Naive thymus-derived CD4-positive, alpha-beta T cell (primary cell): ENCODE measurements around the gene NR4A2. TPM values are rescaled to one million over a fixed set of nuclear protein-coding genes. Genes with fewer than 3 reads are reported as not detected.
A peak's percentile ranks its signal among the peaks of the same experiment; 100 is the strongest.

ENCODE experiments used
- ATAC-seq: fragments of 150-1000 bp; cut with Tn5 transposase; 2 replicates; pipeline ENCODE4 v1.10.0; 2021; ENCODE audit warnings: mild to moderate bottlenecking, moderate library complexity
- CTCF ChIA-PET: fragments of 350-600 bp; sonication (Branson Sonifier 250); formaldehyde crosslinking; loops from one replicate; lab custom pipeline; 2021; ENCODE audit warnings: antibody characterized with exemption; lab: Charles Lee
- POLR2A ChIA-PET: fragments of 350-600 bp; sonication (Branson Sonifier 250); formaldehyde crosslinking; loops from one replicate; lab custom pipeline; 2021; ENCODE audit warnings: antibody characterized with exemption, inconsistent platforms; lab: Charles Lee
- DNase-seq, 9 donors: peaks; one replicate each; pipeline versions ENCODE4 v3.0.0 to v3.0.0-alpha.2; 2020 to 2022; ENCODE audit warnings: mixed read lengths in 1 of 9
- H3K27ac ChIP-seq: one replicate; pipeline ENCODE4 v1.7.0; 2013; ENCODE audit warnings: mild to moderate bottlenecking, low read depth, low read length, moderate library complexity
- H3K27me3 ChIP-seq, 2 donors: one replicate each; pipeline ENCODE4 v1.7.0; 2013; ENCODE audit warnings: low read length in 2 of 2, mild to moderate bottlenecking in 2 of 2, moderate library complexity in 2 of 2; ENCODE audit not compliant: control insufficient read depth in 2 of 2, insufficient read depth in 2 of 2
- H3K36me3 ChIP-seq, 3 experiments: 1 replicate in 2 of 3; 2 replicates in 1 of 3; pipeline ENCODE4 v1.7.0; 2013; ENCODE audit warnings: low read length in 3 of 3, mild to moderate bottlenecking in 3 of 3, moderate library complexity in 1 of 3; ENCODE audit not compliant: insufficient read depth in 3 of 3, control insufficient read depth in 2 of 3
- H3K4me1 ChIP-seq, 2 donors: one replicate each; pipeline ENCODE4 v1.7.0; 2013; ENCODE audit warnings: low read length in 2 of 2, mild to moderate bottlenecking in 2 of 2, moderate library complexity in 1 of 2; ENCODE audit not compliant: control insufficient read depth in 2 of 2, insufficient read depth in 2 of 2
- H3K4me3 ChIP-seq: 2 replicates; pipeline ENCODE4 v1.7.0; 2013; ENCODE audit warnings: mild to moderate bottlenecking, low read length
- H3K9me3 ChIP-seq, 3 experiments: 1 replicate in 2 of 3; 2 replicates in 1 of 3; pipeline ENCODE4 v1.7.0; 2013; ENCODE audit warnings: low read length in 3 of 3; ENCODE audit not compliant: control insufficient read depth in 2 of 3
- H3K27ac Mint-ChIP-seq, 9 donors: one replicate each; pipeline ENCODE4 v1.8.0; 2020 to 2022; ENCODE audit warnings: mixed read lengths in 9 of 9, mild to moderate bottlenecking in 8 of 9, moderate library complexity in 5 of 9, inconsistent platforms in 2 of 9
- H3K27me3 Mint-ChIP-seq, 5 donors: one replicate each; pipeline ENCODE4 v1.8.0; 2021 to 2022; ENCODE audit warnings: mixed read lengths in 5 of 5, mild to moderate bottlenecking in 1 of 5
- H3K36me3 Mint-ChIP-seq, 5 donors: one replicate each; pipeline ENCODE4 v1.8.0; 2020 to 2022; ENCODE audit warnings: mixed read lengths in 5 of 5, mild to moderate bottlenecking in 3 of 5, inconsistent platforms in 1 of 5
- H3K4me1 Mint-ChIP-seq, 7 donors: one replicate each; pipeline ENCODE4 v1.8.0; 2020 to 2022; ENCODE audit warnings: mixed read lengths in 7 of 7, mild to moderate bottlenecking in 3 of 7, inconsistent platforms in 1 of 7
- H3K4me3 Mint-ChIP-seq, 10 donors: one replicate each; pipeline ENCODE4 v1.8.0; 2020 to 2022; ENCODE audit warnings: mild to moderate bottlenecking in 10 of 10, mixed read lengths in 10 of 10, moderate library complexity in 6 of 10, inconsistent platforms in 2 of 10
- H3K9me3 Mint-ChIP-seq, 11 donors: one replicate each; pipeline ENCODE4 v1.8.0; 2020 to 2022; ENCODE audit warnings: mixed read lengths in 11 of 11, mild to moderate bottlenecking in 4 of 11, inconsistent platforms in 1 of 11, moderate library complexity in 1 of 11
- intact Hi-C, 2 donors: fragments of 100-400 bp; cut with micrococcal nuclease; formaldehyde crosslinking; loops; one replicate each; pipeline ENCODE4 v1.15.1; 2023
- polyA plus RNA-seq, 2 donors: library from polyadenylated mRNA; unstranded; fragments of 300-500 nt; fragmentation: Illumina TruSeq; gene quantifications; one replicate each; pipeline ENCODE4 v1.2.3, GENCODE V29; 2021
- total RNA-seq, 6 experiments: library from RNA in 5 of 6; stranded (reverse) in 5 of 6; gene quantifications; 1 replicate in 5 of 6; 2 replicates in 1 of 6; pipeline ENCODE4 v1.2.3 and lab custom pipeline; 2021 to 2026

The NR4A2 gene
- total and polyA plus RNA-seq, 7 experiments from 2014 or later: 2.2 to 252 (median 3.2) TPM

GRCh38 chr2:156325688-156326525 is 6.6 kb downstream of the NR4A2 start:
- H3K27ac Mint-ChIP-seq: peak overlapping the region in 1 of 9 donors; percentile 68
- CTCF ChIA-PET: interaction anchor here (1.7 kb wide), 1 partner anchor 9 kb away, joined by 5 read pairs; no protein-coding TSS in a partner anchor
- Histone ChIP-seq H3K27ac (no peak overlapping the region), H3K4me1 (peaks cover 13 to 20% of the 10 kb centered on the region in 2 donors), H3K4me3 (no peak overlapping the region), H3K27me3 (peaks cover 5 to 15% of the 10 kb centered on the region in 2 donors), H3K9me3 (no peaks in the 10 kb centered on the region), H3K36me3 (no peaks in the 10 kb centered on the region)
- peaks cover 30 to 48% (median 37%) of the 10 kb centered on the region in 7 donors for H3K4me1 Mint-ChIP-seq
- peaks cover 0 to 2% (median 0%) of the 10 kb centered on the region in 11 donors for H3K9me3 Mint-ChIP-seq
- intact Hi-C loops: no loop called here
- peaks cover 4 to 27% (median 10%) of the 10 kb centered on the region in 5 donors for H3K36me3 Mint-ChIP-seq
- POLR2A ChIA-PET: interaction anchor here (1.2 kb wide), 1 partner anchor 9 kb away, joined by 3 read pairs; no protein-coding TSS in a partner anchor
- no peak for DNase-seq
- peak overlapping the region in 1 of 10 donors; percentile 8 for H3K4me3 Mint-ChIP-seq
- H3K27me3 Mint-ChIP-seq: peaks cover 49 to 71% (median 58%) of the 10 kb centered on the region in 5 donors
- no peak for ATAC-seq

GRCh38 chr2:156323754-156324153 is 8.8 kb downstream of the NR4A2 start:
- H3K9me3 Mint-ChIP-seq: peaks cover 0 to 2% (median 0%) of the 10 kb centered on the region in 11 donors
- ChIA-PET POLR2A (no interaction called here), CTCF (no interaction called here)
- H3K27ac Mint-ChIP-seq: peak overlapping the region in 1 of 9 donors; percentile 33
- H3K4me1 Mint-ChIP-seq: peaks cover 26 to 48% (median 36%) of the 10 kb centered on the region in 7 donors
- Histone ChIP-seq H3K27me3 (peaks cover 5 to 19% of the 10 kb centered on the region in 2 donors), H3K36me3 (no peaks in the 10 kb centered on the region), H3K4me1 (peaks cover 24 to 25% of the 10 kb centered on the region in 2 donors), H3K27ac (no peak overlapping the region), H3K9me3 (no peaks in the 10 kb centered on the region), H3K4me3 (no peak overlapping the region)
- ATAC-seq (no peak), DNase-seq (no peak)
- peak overlapping the region in 1 of 10 donors; percentile 75 for H3K4me3 Mint-ChIP-seq
- peaks cover 63 to 78% (median 65%) of the 10 kb centered on the region in 5 donors for H3K27me3 Mint-ChIP-seq
- H3K36me3 Mint-ChIP-seq: peaks cover 4 to 20% (median 10%) of the 10 kb centered on the region in 5 donors
- intact Hi-C loops: no loop called here

GRCh38 chr2:156322686-156323231 is 9.8 kb downstream of the NR4A2 start:
- H3K4me3 ChIP-seq: peak overlapping the region; percentile 35
- Mint-ChIP-seq H3K4me3 (peak overlapping the region; percentile 55 to 89 (median 77)), H3K9me3 (peaks cover 0 to 2% (median 0%) of the 10 kb centered on the region in 11 donors), H3K36me3 (peaks cover 0 to 20% (median 4%) of the 10 kb centered on the region in 5 donors), H3K27ac (peak overlapping the region in 2 of 9 donors; percentile 33 to 52), H3K27me3 (peaks cover 66 to 84% (median 72%) of the 10 kb centered on the region in 5 donors), H3K4me1 (peaks cover 24 to 46% (median 36%) of the 10 kb centered on the region in 7 donors)
- ChIA-PET CTCF (no interaction called here), POLR2A (no interaction called here)
- peaks cover 5 to 19% of the 10 kb centered on the region in 2 donors for H3K27me3 ChIP-seq
- H3K4me1 ChIP-seq: peaks cover 24 to 25% of the 10 kb centered on the region in 2 donors
- DNase-seq (peak in 1 of 9 donors; percentile 25), ATAC-seq (no peak)
- intact Hi-C loops: loop anchor here in 1 of 2 donors (1.0 kb wide), 1 partner anchor 10 kb away; the partner anchor contains the start of gene NR4A2
- H3K27ac ChIP-seq: no peak overlapping the region
- H3K9me3 ChIP-seq: no peaks in the 10 kb centered on the region
- H3K36me3 ChIP-seq: no peaks in the 10 kb centered on the region

GRCh38 chr2:156322051-156322685 is 10.4 kb downstream of the NR4A2 start:
- Mint-ChIP-seq H3K36me3 (peaks cover 0 to 20% (median 4%) of the 10 kb centered on the region in 5 donors), H3K9me3 (peaks cover 0 to 2% (median 0%) of the 10 kb centered on the region in 11 donors), H3K4me1 (peaks cover 24 to 46% (median 36%) of the 10 kb centered on the region in 7 donors), H3K27ac (peak overlapping the region in 3 of 9 donors; percentile 29 to 89 (median 52)), H3K27me3 (peaks cover 72 to 86% (median 76%) of the 10 kb centered on the region in 5 donors), H3K4me3 (peak overlapping the region; percentile 55 to 89 (median 78))
- no peaks in the 10 kb centered on the region for H3K9me3 ChIP-seq
- H3K27ac ChIP-seq: no peak overlapping the region
- peak overlapping the region; percentile 35 for H3K4me3 ChIP-seq
- ChIA-PET POLR2A (no interaction called here), CTCF (no interaction called here)
- peak; percentile 33 for ATAC-seq
- peak in 2 of 9 donors; percentile 16 to 24 for DNase-seq
- no peaks in the 10 kb centered on the region for H3K36me3 ChIP-seq
- H3K27me3 ChIP-seq: peaks cover 5 to 19% of the 10 kb centered on the region in 2 donors
- H3K4me1 ChIP-seq: peaks cover 24 to 25% of the 10 kb centered on the region in 2 donors
- intact Hi-C loops: loop anchor here in 1 of 2 donors (1.0 kb wide), 1 partner anchor 10 kb away; the partner anchor contains the start of gene NR4A2

- peaks cover 75 to 87% (median 77%) of the 10 kb centered on the region in 5 donors for H3K27me3 Mint-ChIP-seq
- H3K27me3 ChIP-seq: peaks cover 5 to 19% of the 10 kb centered on the region in 2 donors
- peaks cover 0 to 2% (median 0%) of the 10 kb centered on the region in 11 donors for H3K9me3 Mint-ChIP-seq
- peaks cover 24 to 25% of the 10 kb centered on the region in 2 donors for H3K4me1 ChIP-seq
- H3K27ac ChIP-seq: no peak overlapping the region
- CTCF ChIA-PET: no interaction called here
- intact Hi-C loops: loop anchor here in 1 of 2 donors (1.0 kb wide), 1 partner anchor 11 kb away; the partner anchor contains the start of gene NR4A2
- H3K36me3 ChIP-seq: no peaks in the 10 kb centered on the region
- DNase-seq (peak in 5 of 9 donors; percentile 31 to 41 (median 37)), ATAC-seq (peak; percentile 41)
- H3K4me3 Mint-ChIP-seq: peak overlapping the region; percentile 55 to 89 (median 77)
- no peaks in the 10 kb centered on the region for H3K9me3 ChIP-seq
- H3K36me3 Mint-ChIP-seq: peaks cover 0 to 18% (median under 1%) of the 10 kb centered on the region in 5 donors
- POLR2A ChIA-PET: no interaction called here
- peak overlapping the region in 1 of 9 donors; percentile 58 for H3K27ac Mint-ChIP-seq
- H3K4me1 Mint-ChIP-seq: peaks cover 24 to 46% (median 36%) of the 10 kb centered on the region in 7 donors
- H3K4me3 ChIP-seq: peak overlapping the region; percentile 35
Measured at GRCh38 chr2:156321243-156321904, 11.1 kb downstream of the NR4A2 start.
